SK-N-MC (cell line): ENCODE measurements around the gene JPH3.

Source experiments
- DNase-seq: peaks from one replicate; pipeline ENCODE4 v3.0.0-alpha.2; 2011; ENCODE audit warnings: low read depth, low spot score
- H3K27ac ChIP-seq: fragments of 200-600 bp; sonication (generic); 2 replicates; pipeline ENCODE4 v1.5.1; 2016; ENCODE audit warnings: mixed run types
- H3K36me3 ChIP-seq: fragments of 200-600 bp; sonication (generic); 2 replicates; pipeline ENCODE4 v1.6.1; 2017; ENCODE audit warnings: antibody characterized with exemption, low read length, mixed read lengths; ENCODE audit not compliant: insufficient read depth
- H3K4me3 ChIP-seq: fragments of 200-600 bp; sonication (generic); 2 replicates; pipeline ENCODE4 v1.5.1; 2016
- H3K9ac ChIP-seq: fragments of 200-600 bp; sonication (generic); 2 replicates; pipeline ENCODE4 v1.8.0; 2017; ENCODE audit warnings: mixed run types, mixed read lengths; ENCODE audit not compliant: insufficient read length
- H3K9me3 ChIP-seq: fragments of 200-600 bp; sonication (generic); 2 replicates; pipeline ENCODE4 v1.6.1; 2017; ENCODE audit warnings: low read depth, mild to moderate bottlenecking, antibody characterized with exemption, low read length, moderate library complexity, mixed read lengths
- EZH2 ChIP-seq: fragments of 200-600 bp; sonication (generic); IDR thresholded peaks from one replicate; pipeline ENCODE4 v1.6.1; 2017; ENCODE audit warnings: antibody characterized with exemption
- FOXP2 ChIP-seq: optimal IDR thresholded peaks from 2 replicates; pipeline ENCODE3; 2011; ENCODE audit warnings: mild to moderate bottlenecking, moderate library complexity; ENCODE audit not compliant: insufficient read depth; ENCODE audit errors: extremely low read length, control extremely low read depth
- POLR2AphosphoS5 ChIP-seq: IDR thresholded peaks from 2 replicates; pipeline ENCODE4 v1.6.1; 2012; ENCODE audit warnings: mild to moderate bottlenecking, low read depth, low read length, borderline replicate concordance

JPH3 gene

GRCh38 chr16:87681981-87682570 is 79.8 kb downstream of the JPH3 start:
- Histone ChIP-seq H3K27ac (no peak overlapping the region), H3K4me3 (no peak overlapping the region), H3K36me3 (no peaks in the 10 kb centered on the region), H3K9ac (no peak overlapping the region), H3K9me3 (no peaks in the 10 kb centered on the region)
- TF ChIP-seq EZH2, result no peak
- no peak for TF ChIP-seq POLR2AphosphoS5
- no peak for TF ChIP-seq FOXP2
- DNase-seq, result no peak

- H3K27ac ChIP-seq, result no peak overlapping the region
- no peaks in the 10 kb centered on the region for H3K9me3 ChIP-seq
- H3K4me3 ChIP-seq, result no peak overlapping the region
- no peak for DNase-seq
- H3K9ac ChIP-seq, result no peak overlapping the region
- no peaks in the 10 kb centered on the region for H3K36me3 ChIP-seq
- TF ChIP-seq EZH2 (no peak), FOXP2 (no peak), POLR2AphosphoS5 (no peak)
Measured at GRCh38 chr16:87682852-87683399, 80.6 kb downstream of the JPH3 start.

- no peak for TF ChIP-seq EZH2
- TF ChIP-seq FOXP2, result no peak
- TF ChIP-seq POLR2AphosphoS5, result no peak
Measured at GRCh38 chr16:87684106-87684677, 81.9 kb downstream of the JPH3 start.

DNA sequence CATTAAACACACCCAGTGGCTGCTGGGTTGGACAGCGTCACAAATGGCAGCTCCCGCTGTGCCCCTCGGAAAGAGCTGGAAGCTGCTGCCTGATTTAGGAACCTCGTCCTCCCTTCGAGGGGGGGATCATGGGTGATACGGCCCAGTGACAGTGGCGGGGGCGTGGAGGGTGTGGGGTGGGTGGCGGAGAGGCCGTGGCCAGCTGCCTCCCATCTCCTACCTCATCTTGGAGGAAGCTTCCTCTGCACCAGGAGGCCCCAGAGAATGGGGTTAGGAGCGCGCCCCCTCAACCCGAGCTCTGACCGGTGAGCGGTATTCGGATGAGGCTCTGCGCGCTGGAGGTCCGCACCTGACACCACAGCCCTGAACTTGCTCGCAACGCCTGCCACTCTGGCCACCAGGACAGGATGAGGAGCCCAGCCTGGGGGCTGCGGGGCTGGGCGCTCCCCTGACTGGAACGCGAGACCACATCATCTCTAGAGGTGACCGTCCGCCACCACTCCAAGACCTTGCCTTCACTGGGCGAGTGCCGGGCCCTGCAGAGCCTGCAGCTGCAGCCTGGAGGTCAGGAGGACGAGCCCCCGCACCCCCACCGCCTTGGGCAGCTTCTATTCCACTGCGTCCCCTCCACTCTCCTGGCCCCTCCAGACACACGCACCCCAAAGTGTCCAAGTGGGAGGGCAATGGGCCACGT is 82.5 kb downstream of the JPH3 start:
- no peak overlapping the region for H3K9ac ChIP-seq
- DNase-seq, result no peak
- H3K9me3 ChIP-seq, result no peaks in the 10 kb centered on the region
- H3K36me3 ChIP-seq, result no peaks in the 10 kb centered on the region
- no peak overlapping the region for H3K4me3 ChIP-seq
- TF ChIP-seq FOXP2 (no peak), EZH2 (no peak), POLR2AphosphoS5 (no peak)
- no peak overlapping the region for H3K27ac ChIP-seq

More at GRCh38 chr16:87684106-87684677, 81.9 kb downstream of the JPH3 start:
- Histone ChIP-seq H3K4me3 (no peak overlapping the region), H3K9ac (no peak overlapping the region), H3K27ac (no peak overlapping the region), H3K36me3 (no peaks in the 10 kb centered on the region), H3K9me3 (no peaks in the 10 kb centered on the region)
- DNase-seq, result no peak

GRCh38 chr16:87685405-87685755 is 83.1 kb downstream of the JPH3 start:
- Histone ChIP-seq H3K36me3 (no peaks in the 10 kb centered on the region), H3K9me3 (no peaks in the 10 kb centered on the region), H3K4me3 (no peak overlapping the region), H3K27ac (no peak overlapping the region), H3K9ac (no peak overlapping the region)
- TF ChIP-seq EZH2, result no peak
- no peak for TF ChIP-seq FOXP2
- TF ChIP-seq POLR2AphosphoS5, result no peak
- DNase-seq, result no peak

- Histone ChIP-seq H3K27ac (no peak overlapping the region), H3K9ac (no peak overlapping the region), H3K4me3 (no peak overlapping the region), H3K9me3 (no peaks in the 10 kb centered on the region), H3K36me3 (no peaks in the 10 kb centered on the region)
- DNase-seq, result no peak
- TF ChIP-seq POLR2AphosphoS5 (no peak), EZH2 (no peak), FOXP2 (no peak)
Measured at GRCh38 chr16:87685766-87686165, 83.5 kb downstream of the JPH3 start.

DNA sequence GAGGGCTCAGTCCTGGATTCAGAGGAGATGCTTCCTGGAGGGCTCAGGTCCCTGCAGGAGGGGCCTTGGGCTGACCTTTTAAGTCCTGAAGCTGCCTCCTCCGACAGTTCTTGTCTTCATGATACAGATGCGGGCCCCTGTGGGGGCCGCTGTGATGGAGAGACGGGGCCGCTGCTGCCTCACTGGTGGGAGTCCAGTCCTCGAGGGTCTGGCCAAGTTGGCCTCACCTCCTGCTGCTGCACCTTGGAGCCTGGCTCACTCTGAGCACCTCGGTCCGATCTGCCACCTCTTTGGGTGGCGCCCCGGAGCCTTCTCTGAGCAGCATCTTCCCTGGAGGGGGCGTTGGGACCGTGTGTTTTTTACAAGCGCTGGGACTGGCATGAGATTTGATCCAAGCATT is 84.4 kb downstream of the JPH3 start:
- H3K27ac ChIP-seq, result no peak overlapping the region
- TF ChIP-seq FOXP2 (no peak), POLR2AphosphoS5 (no peak), EZH2 (no peak)
- no peak overlapping the region for H3K4me3 ChIP-seq
- no peaks in the 10 kb centered on the region for H3K36me3 ChIP-seq
- no peaks in the 10 kb centered on the region for H3K9me3 ChIP-seq
- H3K9ac ChIP-seq, result no peak overlapping the region
- no peak for DNase-seq

- Histone ChIP-seq H3K36me3 (no peaks in the 10 kb centered on the region), H3K9me3 (no peaks in the 10 kb centered on the region), H3K27ac (no peak overlapping the region), H3K4me3 (no peak overlapping the region), H3K9ac (no peak overlapping the region)
- DNase-seq, result no peak
- TF ChIP-seq FOXP2, result no peak
- TF ChIP-seq EZH2, result no peak
- no peak for TF ChIP-seq POLR2AphosphoS5
Measured at GRCh38 chr16:87687126-87687910, 85.0 kb downstream of the JPH3 start.

DNA sequence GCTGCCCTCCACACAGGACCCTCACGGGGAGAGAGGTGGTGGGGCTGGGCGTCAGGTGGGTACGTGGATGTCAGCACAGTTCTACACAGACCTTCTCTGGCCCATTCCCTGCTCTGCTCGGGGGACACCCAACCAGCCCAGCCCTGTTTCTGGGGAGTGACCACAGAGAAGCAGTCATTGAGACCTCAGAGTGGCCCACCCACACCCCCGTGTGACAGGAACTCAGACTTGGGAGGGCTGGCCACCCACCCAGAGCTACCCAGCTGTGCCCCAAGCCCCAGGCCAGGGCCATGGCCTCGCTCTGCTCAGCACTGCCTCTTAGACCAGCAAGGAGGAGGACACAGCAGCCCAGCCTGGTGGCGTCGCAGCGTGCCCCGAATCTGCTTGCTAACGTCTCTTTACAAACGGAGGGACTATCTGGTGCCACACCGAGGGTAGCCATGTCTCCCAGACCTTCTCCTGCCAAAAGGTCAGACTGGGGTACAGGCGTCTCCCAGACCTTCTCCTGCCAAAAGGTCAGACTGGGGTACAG is 85.8 kb downstream of the JPH3 start:
- no peak for DNase-seq
- TF ChIP-seq POLR2AphosphoS5 (no peak), FOXP2 (no peak), EZH2 (no peak)
- Histone ChIP-seq H3K4me3 (no peak overlapping the region), H3K9me3 (no peaks in the 10 kb centered on the region), H3K9ac (no peak overlapping the region), H3K36me3 (no peaks in the 10 kb centered on the region), H3K27ac (no peak overlapping the region)
